Immature natural killer cell (primary cell): Measurements from ENCODE around the gene NDEL1. TPM values are rescaled to one million over a fixed set of nuclear protein-coding genes. Genes with fewer than 3 reads are reported as not detected.
"Not testable (repeated sequence)": the region's sequence is repeated elsewhere in the genome, so short reads cannot be mapped to it uniquely, and the experiment has no call there.

ENCODE experiments used
- DNase-seq, 3 donors: peaks; one replicate each; pipeline ENCODE4 v3.0.0; 2022; ENCODE audit warnings: mixed read lengths in 1 of 3
- H3K27ac Mint-ChIP-seq, 6 donors: one replicate each; pipeline ENCODE4 v1.8.0; 2020; ENCODE audit warnings: mixed read lengths in 6 of 6, mild to moderate bottlenecking in 5 of 6, inconsistent platforms in 4 of 6, moderate library complexity in 3 of 6
- H3K27me3 Mint-ChIP-seq, 3 donors: one replicate each; pipeline ENCODE4 v1.8.0; 2020 to 2021; ENCODE audit warnings: low read depth in 3 of 3, mild to moderate bottlenecking in 3 of 3, mixed read lengths in 3 of 3, moderate library complexity in 3 of 3, inconsistent platforms in 1 of 3
- H3K36me3 Mint-ChIP-seq, 3 donors: one replicate each; pipeline ENCODE4 v1.8.0; 2020; ENCODE audit warnings: mixed read lengths in 3 of 3, inconsistent platforms in 2 of 3, mild to moderate bottlenecking in 2 of 3
- H3K4me1 Mint-ChIP-seq, 2 donors: one replicate each; pipeline ENCODE4 v1.8.0; 2020; ENCODE audit warnings: inconsistent platforms in 2 of 2, mild to moderate bottlenecking in 2 of 2, mixed read lengths in 2 of 2, moderate library complexity in 1 of 2
- H3K4me3 Mint-ChIP-seq, 5 donors: one replicate each; pipeline ENCODE4 v1.8.0; 2020; ENCODE audit warnings: mild to moderate bottlenecking in 5 of 5, mixed read lengths in 5 of 5, inconsistent platforms in 3 of 5, moderate library complexity in 3 of 5
- H3K9me3 Mint-ChIP-seq, 6 donors: one replicate each; pipeline ENCODE4 v1.8.0; 2020; ENCODE audit warnings: mild to moderate bottlenecking in 6 of 6, mixed read lengths in 6 of 6, inconsistent platforms in 4 of 6, moderate library complexity in 3 of 6
- polyA plus RNA-seq, 3 donors: library from polyadenylated mRNA; unstranded; fragments of 300-500 nt; fragmentation: Illumina TruSeq; gene quantifications; one replicate each; pipeline ENCODE4 v1.2.3, GENCODE V29; 2021

Gene NDEL1
- polyA plus RNA-seq: 10 to 100 TPM; 37.2 to 75.0 (median 54.4) TPM

GRCh38 chr17:8435245-8436168 lies at the start of gene NDEL1:
Gene NDEL1 (plus strand): TSS chr17:8435884. CDS start chr17:8444272, 8,388 bp downstream.
- H3K27me3 Mint-ChIP-seq: peaks cover 0 to 18% (median 6%) of the 10 kb centered on the region in 3 donors
- H3K4me1 Mint-ChIP-seq: peaks cover 39 to 47% of the 10 kb centered on the region in 2 donors
- no peaks in the 10 kb centered on the region for H3K9me3 Mint-ChIP-seq
- H3K27ac Mint-ChIP-seq: peak within 1 kb of the TSS; percentile 94 to 99 (median 99)
- H3K36me3 Mint-ChIP-seq: peaks cover 0 to 6% (median 0%) of the 10 kb centered on the region in 3 donors
- peak; percentile 98 to 99 (median 99) for DNase-seq
- peak within 1 kb of the TSS; percentile 94 to 98 (median 96) for H3K4me3 Mint-ChIP-seq

DNA sequence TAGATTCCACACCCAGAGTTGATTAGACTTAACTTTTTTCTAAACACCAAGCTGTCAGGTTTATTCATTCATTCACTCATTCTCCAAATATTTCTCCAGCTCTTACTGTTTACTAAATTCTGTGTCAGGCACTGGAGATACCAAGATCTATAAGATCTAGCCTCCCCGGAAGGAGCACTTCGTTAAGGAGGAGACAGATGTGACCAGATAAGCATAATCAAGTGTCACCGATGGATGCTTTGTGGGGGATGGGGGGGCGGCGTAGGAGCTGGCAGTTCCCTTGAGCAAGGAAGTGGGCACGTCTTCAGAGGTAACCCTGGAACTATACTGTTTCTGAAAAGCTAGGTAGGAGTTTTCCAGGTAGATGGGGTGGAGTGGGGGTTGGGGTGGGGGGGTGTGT lies 48.8 kb upstream of the NDEL1 start:
- Mint-ChIP-seq H3K27me3 (peaks cover 2 to 12% (median 8%) of the 10 kb centered on the region in 3 donors), H3K27ac (no peak overlapping the region), H3K36me3 (peaks cover 0 to 8% (median 5%) of the 10 kb centered on the region in 3 donors), H3K9me3 (no peaks in the 10 kb centered on the region), H3K4me3 (peak overlapping the region in 2 of 5 donors; percentile 24 to 40), H3K4me1 (peaks cover 54 to 70% of the 10 kb centered on the region in 2 donors)
- DNase-seq: no peak

GRCh38 chr17:8387914-8388651 lies 47.6 kb upstream of the NDEL1 start:
- peak; percentile 77 to 83 (median 82) for DNase-seq
- peak overlapping the region; percentile 64 to 84 (median 76) for H3K27ac Mint-ChIP-seq
- H3K4me1 Mint-ChIP-seq: peaks cover 42 to 58% of the 10 kb centered on the region in 2 donors
- H3K9me3 Mint-ChIP-seq: no peaks in the 10 kb centered on the region
- H3K4me3 Mint-ChIP-seq: peak overlapping the region; percentile 61 to 80 (median 67)
- peaks cover 2 to 9% (median 5%) of the 10 kb centered on the region in 3 donors for H3K27me3 Mint-ChIP-seq
- H3K36me3 Mint-ChIP-seq: peaks cover 0 to 1% (median under 1%) of the 10 kb centered on the region in 3 donors

GRCh38 chr17:8391711-8392110 lies 44.0 kb upstream of the NDEL1 start:
- no peak for DNase-seq
- Mint-ChIP-seq H3K4me1 (peaks cover 34 to 44% of the 10 kb centered on the region in 2 donors), H3K27me3 (peaks cover 2 to 9% (median 9%) of the 10 kb centered on the region in 3 donors), H3K9me3 (no peaks in the 10 kb centered on the region), H3K36me3 (no peaks in the 10 kb centered on the region), H3K27ac (no peak overlapping the region), H3K4me3 (no peak overlapping the region)

DNA sequence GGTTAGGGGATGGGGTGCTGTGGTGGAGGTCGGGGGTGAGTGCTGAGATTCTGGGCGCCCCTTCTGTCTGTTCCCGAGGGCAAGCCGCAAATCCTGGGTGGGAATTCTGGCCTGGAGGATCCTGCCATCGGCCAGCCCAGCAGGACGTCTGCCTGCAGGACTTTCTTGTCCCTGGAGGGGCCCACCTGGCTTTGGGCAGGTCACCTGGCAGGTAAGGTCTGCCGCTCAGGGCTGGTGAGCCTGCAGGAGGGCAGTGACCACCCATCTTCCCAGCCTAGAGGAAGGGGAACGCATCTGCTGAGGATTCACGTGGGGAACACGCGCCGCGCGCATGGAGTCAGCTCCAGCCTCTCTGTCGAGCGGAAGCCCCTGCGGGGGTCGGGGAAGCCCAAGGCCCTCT lies 43.4 kb upstream of the NDEL1 start:
- Mint-ChIP-seq H3K36me3 (no peaks in the 10 kb centered on the region), H3K9me3 (no peaks in the 10 kb centered on the region), H3K4me1 (peaks cover 32 to 38% of the 10 kb centered on the region in 2 donors), H3K4me3 (no peak overlapping the region), H3K27me3 (peaks cover 2 to 12% (median 9%) of the 10 kb centered on the region in 3 donors), H3K27ac (no peak overlapping the region)
- no peak for DNase-seq

DNA sequence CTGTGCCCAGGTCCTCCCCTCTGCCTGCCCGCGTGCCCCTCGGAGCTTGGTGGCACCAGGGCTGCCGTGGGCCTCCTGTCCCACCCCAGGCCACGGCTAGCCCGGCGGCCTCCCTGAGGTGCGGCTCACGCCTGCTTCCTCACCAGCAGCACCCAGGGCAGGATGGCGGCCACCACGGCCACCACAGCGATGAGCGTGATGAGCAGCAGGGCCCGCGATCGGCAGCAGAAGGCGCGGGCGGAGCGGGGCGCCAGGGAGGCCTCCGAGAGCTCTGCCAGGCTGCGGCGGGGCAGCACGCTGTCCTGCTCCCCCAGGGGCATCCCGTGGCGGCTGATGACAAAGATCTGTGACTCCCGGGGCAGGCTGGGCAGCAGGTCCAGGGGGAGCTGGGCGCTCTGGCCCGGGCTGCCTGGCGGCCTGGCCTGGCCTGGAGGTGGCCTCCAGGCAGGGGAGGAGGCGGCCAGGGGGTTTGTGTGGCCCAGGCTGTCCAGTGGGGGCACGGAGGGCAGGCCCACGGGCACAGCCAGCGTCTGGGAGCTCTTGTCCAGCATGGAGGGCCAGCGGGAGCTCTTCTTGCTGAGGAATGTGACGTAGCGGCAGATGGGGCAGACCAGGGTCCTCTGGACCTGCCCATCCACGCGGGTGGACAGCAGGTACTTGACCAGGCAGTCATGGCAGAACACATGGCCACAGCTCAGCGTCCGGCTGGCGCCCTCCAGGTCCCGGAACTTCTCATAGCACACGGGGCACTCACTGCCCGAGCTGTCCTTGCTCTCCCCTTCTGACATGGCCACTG lies 42.8 kb upstream of the NDEL1 start:
- H3K9me3 Mint-ChIP-seq: no peaks in the 10 kb centered on the region
- H3K36me3 Mint-ChIP-seq: no peaks in the 10 kb centered on the region
- H3K27ac Mint-ChIP-seq: peak overlapping the region in 2 of 6 donors; percentile 61 to 81
- no peak for DNase-seq
- H3K27me3 Mint-ChIP-seq: peaks cover 2 to 15% (median 11%) of the 10 kb centered on the region in 3 donors
- H3K4me1 Mint-ChIP-seq: peaks cover 26 to 32% of the 10 kb centered on the region in 2 donors
- H3K4me3 Mint-ChIP-seq: peak overlapping the region in 1 of 5 donors; percentile 32

DNA sequence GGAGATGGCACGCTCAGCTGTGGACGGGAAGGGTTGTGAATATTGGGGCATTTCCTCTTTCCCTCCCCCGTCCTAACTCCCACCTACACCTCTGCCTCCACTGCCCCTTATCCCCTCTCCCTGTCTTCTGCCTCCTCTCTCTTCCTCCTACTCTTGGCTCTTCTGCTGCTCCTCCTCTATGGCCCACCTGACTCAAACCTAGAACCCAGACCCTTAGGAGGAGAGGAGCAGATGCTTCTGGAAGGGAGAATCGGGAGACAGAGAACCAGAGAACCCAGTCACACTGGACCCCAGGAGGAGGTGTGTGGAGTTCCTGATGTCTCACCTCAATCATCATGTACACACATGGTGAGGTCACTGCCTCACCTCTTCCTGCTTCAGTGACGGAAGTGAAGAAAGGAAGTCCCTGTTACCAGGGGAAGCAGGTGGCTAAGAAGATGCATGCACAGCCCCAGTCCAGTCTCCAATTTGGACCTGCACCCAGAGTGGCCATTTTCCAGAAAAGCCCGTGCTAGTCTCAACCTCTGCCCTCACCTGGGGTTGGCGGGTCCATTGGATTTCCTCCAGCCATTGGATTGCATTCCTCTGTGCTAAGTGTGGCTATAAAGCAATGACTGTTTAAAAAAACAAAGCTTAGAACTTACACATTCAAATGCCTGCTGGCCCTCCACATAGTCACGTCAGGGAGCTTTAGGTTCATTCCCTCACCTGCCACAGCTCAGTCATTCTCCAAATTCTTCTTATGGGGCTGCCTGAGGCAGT lies 42.0 kb upstream of the NDEL1 start:
- DNase-seq: peak; percentile 50 to 54 (median 53)
- Mint-ChIP-seq H3K36me3 (no peaks in the 10 kb centered on the region), H3K27me3 (peaks cover 2 to 15% (median 11%) of the 10 kb centered on the region in 3 donors), H3K4me3 (peak overlapping the region; percentile 27 to 59 (median 34)), H3K4me1 (peaks cover 18 to 24% of the 10 kb centered on the region in 2 donors), H3K27ac (peak overlapping the region; percentile 60 to 81 (median 78)), H3K9me3 (no peaks in the 10 kb centered on the region)

DNA sequence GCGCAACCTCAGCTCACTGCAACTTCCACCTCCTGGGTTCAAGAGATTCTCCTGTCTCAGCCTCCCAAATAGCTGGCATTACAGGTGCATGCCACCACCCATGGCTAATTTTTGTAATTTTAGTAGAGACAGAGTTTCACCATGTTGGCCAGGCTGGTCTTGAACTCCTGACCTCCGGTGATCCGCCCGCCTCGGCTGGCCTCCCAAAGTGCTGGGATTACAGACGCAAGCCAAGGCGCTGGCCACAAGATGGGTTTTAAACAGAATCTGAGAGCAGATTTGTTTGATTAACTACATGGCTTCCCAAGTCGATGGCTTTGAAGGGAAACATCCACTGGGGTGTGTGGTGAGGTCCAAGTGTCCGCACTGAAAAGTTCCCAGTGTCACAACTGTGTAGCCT lies 41.2 kb upstream of the NDEL1 start:
- Mint-ChIP-seq H3K27ac (peak overlapping the region in 2 of 6 donors; percentile 2 to 8), H3K4me1 (peaks cover 14 to 16% of the 10 kb centered on the region in 2 donors), H3K27me3 (peaks cover 2 to 17% (median 15%) of the 10 kb centered on the region in 3 donors)
- not testable (repeated sequence) for H3K36me3 Mint-ChIP-seq, H3K9me3 Mint-ChIP-seq, H3K4me3 Mint-ChIP-seq, DNase-seq

DNA sequence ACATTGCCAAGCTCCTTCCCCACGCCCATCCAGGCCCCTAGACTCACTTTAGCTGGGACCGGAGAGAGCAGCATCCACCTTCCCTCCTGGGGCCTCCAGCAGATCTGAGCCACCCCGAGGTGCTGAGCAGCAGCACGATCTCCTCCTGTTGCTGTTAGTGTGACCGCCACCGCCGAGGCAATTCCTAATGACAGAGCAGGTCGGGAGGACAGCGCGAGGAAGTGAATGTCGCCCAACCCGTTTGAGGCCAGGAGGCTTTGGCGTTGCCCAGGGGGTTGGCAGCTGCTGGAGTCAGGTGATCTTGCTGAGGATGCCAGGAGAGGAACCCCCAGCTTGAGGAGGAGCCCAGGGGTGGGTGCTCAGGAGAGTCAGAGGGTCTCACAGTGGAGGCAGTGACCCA lies 38.0 kb upstream of the NDEL1 start, which contains the start of gene RNF222:
RNF222 (minus strand) TSS at position 192 of the 400 bp plus-strand sequence. CDS start 4,366 bp downstream, outside the sequence.
- H3K27ac Mint-ChIP-seq: peak within 1 kb of the TSS in 2 of 6 donors; percentile 1 to 2
- no peaks in the 10 kb centered on the region for H3K9me3 Mint-ChIP-seq
- no peak within 1 kb of the TSS for H3K4me3 Mint-ChIP-seq
- no peaks in the 10 kb centered on the region for H3K36me3 Mint-ChIP-seq
- peaks cover 11 to 12% of the 10 kb centered on the region in 2 donors for H3K4me1 Mint-ChIP-seq
- no peak for DNase-seq
- peaks cover 5 to 21% (median 14%) of the 10 kb centered on the region in 3 donors for H3K27me3 Mint-ChIP-seq

- Mint-ChIP-seq H3K4me1 (peaks cover 3 to 5% of the 10 kb centered on the region in 2 donors), H3K27me3 (peaks cover 5 to 19% (median 17%) of the 10 kb centered on the region in 3 donors), H3K27ac (no peak overlapping the region), H3K36me3 (no peaks in the 10 kb centered on the region), H3K4me3 (no peak overlapping the region), H3K9me3 (no peaks in the 10 kb centered on the region)
- no peak for DNase-seq
Observed at GRCh38 chr17:8398980-8399379, 36.7 kb upstream of the NDEL1 start.

GRCh38 chr17:8401107-8401506 lies 34.6 kb upstream of the NDEL1 start:
- H3K27ac Mint-ChIP-seq: peak overlapping the region in 1 of 6 donors; percentile 17
- no peaks in the 10 kb centered on the region for H3K36me3 Mint-ChIP-seq
- DNase-seq: no peak
- H3K9me3 Mint-ChIP-seq: no peaks in the 10 kb centered on the region
- peaks cover 5 to 15% (median 13%) of the 10 kb centered on the region in 3 donors for H3K27me3 Mint-ChIP-seq
- H3K4me1 Mint-ChIP-seq: no peaks in the 10 kb centered on the region
- no peak overlapping the region for H3K4me3 Mint-ChIP-seq

- no peaks in the 10 kb centered on the region for H3K36me3 Mint-ChIP-seq
- DNase-seq: no peak
- no peaks in the 10 kb centered on the region for H3K4me1 Mint-ChIP-seq
- H3K9me3 Mint-ChIP-seq: no peaks in the 10 kb centered on the region
- no peak overlapping the region for H3K4me3 Mint-ChIP-seq
- H3K27ac Mint-ChIP-seq: no peak overlapping the region
- H3K27me3 Mint-ChIP-seq: peaks cover 3 to 11% (median 7%) of the 10 kb centered on the region in 3 donors
Observed at GRCh38 chr17:8402921-8403536, 32.7 kb upstream of the NDEL1 start.
